Stimulated activated CD8-positive, alpha-beta memory T cell treated with anti-CD3 and anti-CD28 coated beads, Interleukin-12 subunit alpha, Interleukin-12 subunit beta, amount 100 ng/mL, for 24 hours (primary cell): ENCODE data around the gene PDSS1.
"Not testable (repeated sequence)": the region's sequence is repeated elsewhere in the genome, so short reads cannot be mapped to it uniquely, and the experiment has no call there.

Experiments used
- DNase-seq: peaks from one replicate; pipeline ENCODE4 v3.0.0-alpha.2; 2020; ENCODE audit errors: extremely low read depth

Gene PDSS1, protein sequence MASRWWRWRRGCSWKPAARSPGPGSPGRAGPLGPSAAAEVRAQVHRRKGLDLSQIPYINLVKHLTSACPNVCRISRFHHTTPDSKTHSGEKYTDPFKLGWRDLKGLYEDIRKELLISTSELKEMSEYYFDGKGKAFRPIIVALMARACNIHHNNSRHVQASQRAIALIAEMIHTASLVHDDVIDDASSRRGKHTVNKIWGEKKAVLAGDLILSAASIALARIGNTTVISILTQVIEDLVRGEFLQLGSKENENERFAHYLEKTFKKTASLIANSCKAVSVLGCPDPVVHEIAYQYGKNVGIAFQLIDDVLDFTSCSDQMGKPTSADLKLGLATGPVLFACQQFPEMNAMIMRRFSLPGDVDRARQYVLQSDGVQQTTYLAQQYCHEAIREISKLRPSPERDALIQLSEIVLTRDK

DNA sequence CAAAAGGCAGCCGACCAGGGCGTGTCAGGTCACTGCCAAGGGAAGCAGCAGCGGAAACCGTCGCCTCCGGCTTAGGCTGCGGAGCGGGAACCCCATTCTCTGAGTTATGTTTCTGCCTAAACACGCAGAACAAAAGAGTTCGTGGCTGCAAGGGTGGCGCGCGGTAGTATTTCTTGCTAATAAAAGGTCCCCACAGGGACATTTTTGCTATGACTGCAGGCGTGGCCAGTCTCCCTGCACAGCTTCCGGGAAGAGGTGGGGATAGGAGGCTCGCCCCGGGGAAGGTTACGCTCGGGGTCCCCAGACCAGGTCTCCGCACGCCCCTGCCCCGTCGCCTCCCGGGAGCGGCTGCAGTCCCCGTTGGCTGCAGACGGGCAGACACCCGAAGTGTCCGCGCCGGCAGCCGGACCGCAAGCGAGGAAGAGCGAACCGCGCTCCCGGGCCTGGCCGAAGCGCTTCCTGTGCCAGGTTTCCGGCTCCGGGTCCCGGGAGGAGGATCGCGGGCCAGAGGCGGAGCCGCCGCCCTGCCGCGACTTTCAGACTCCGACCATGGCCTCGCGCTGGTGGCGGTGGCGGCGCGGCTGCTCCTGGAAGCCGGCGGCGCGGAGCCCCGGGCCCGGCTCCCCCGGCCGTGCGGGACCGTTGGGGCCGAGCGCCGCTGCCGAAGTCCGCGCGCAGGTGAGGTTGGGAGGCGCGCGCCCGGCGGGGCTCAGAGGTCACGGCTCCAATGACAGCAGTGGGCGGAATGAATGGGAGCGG is at the start of gene PDSS1:
PDSS1 (plus strand) TSS at position 539 of the 759 bp plus-strand sequence; CDS start at position 550, 11 bp downstream.
- peak; percentile 43 for DNase-seq

DNA sequence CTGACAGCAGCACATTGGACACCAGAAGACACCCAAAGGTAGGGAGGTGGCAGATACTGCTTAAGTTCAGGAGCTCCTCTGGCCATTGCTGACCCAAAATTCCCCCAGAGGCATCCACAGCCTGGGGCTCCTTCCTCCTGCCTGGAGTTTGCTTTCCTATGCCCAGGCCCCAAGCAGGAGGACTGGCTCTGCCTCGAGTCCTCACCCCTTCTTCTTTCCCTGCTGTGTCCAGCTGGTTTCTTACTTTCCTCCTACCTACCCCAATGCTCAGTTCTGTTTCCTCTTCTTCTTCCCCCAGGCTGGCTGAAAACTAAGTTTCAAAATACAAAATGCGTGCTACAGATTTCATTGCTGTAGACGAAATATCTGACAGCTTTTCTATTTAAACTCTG is 49.3 kb upstream of the PDSS1 start:
- not testable (repeated sequence) for DNase-seq

DNA sequence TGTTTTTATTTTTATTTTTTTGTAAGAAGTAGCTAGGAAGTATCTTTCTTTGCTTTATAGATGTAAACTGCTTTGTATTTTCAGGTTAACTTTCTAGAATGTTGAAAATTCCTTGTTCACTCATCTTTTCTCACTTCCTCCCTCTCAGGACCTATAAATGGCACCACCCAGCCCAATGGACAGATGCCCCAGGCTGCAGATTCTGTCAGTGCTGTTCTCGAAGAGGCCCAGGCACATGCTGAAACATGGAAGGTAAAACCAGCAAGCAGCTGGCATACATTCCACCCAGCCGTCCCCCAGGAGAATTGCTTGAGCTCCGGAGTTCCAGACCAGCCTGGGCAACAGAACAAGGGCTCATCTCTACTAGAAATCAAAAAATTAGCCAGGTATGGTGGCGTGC is 47.1 kb upstream of the PDSS1 start:
- DNase-seq, result no peak

DNA sequence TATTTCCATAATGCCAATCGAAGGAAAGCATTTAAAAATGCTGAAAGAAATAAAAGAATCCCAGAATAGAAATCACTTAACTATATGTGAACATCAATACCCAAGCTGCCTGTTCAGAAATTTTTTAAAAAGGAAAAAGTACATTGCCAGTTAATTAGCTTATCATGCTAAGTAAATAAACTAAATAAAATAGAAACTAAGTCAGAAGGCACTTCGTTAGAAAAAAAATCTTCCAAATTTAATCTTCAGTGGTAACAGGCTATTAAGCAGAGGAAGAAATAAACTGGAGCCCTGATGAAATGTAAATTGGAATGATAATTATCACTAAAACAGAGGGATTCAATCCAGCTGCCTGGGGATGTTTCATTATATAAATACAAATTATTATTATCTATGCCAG is 46.0 kb upstream of the PDSS1 start:
- DNase-seq, result not testable (repeated sequence)

DNA sequence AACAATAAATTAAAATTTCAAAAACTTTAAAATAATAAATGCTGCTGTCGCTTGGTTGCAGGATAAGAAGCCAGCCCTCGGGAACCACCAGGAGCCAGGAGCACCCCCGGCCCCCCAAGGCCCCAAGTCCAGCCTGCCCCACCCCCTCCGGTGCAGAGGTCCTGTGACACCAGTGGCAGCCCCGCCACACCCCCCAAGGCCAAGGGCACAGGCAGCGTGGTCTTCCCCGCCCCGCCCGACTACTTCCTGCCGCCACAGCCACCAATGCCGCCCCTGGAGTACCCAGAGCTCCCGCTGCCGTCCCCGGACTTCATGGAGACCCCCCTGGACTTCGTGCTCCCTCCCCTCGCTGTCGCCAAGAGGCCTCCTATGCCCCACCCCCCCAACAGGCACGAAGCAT is 44.5 kb upstream of the PDSS1 start:
- DNase-seq, result no peak

DNA sequence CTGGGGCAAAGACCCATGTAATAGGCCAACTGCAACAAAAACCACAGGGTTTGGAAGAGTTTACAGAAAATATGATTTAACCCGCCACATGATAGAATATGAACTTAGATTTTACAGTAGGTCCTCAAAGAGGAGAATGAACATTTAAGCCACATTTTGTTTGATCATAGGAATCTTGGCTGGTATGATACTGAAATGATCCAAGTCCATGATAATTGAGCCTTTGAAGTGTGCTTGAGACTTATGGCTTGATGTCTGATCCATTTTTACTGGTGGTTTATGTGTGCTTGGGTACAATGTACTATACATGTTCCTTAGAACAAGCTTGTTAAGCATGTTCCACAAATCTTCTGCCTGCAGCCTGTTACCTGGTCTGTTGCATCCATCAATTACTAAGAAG is 41.8 kb upstream of the PDSS1 start:
- no peak for DNase-seq

DNA sequence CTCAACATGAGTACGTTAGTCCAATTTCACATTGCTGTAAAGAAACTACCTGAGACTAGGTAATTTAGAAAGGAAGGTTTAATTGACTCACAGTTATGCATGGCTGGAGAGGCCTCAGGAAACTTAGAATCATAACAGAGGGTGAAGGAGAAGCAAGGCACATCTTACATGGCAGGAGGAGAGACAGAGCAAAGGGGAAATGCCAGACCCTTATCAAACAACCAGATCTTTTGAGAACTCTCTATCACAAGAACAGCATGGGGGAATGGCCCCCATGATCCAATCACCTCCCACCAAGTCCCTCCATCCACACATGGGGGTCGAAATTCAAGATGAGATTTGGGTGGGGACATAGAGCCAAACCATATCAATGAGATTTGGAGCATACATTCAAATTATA is 34.6 kb upstream of the PDSS1 start:
- no peak for DNase-seq

DNA sequence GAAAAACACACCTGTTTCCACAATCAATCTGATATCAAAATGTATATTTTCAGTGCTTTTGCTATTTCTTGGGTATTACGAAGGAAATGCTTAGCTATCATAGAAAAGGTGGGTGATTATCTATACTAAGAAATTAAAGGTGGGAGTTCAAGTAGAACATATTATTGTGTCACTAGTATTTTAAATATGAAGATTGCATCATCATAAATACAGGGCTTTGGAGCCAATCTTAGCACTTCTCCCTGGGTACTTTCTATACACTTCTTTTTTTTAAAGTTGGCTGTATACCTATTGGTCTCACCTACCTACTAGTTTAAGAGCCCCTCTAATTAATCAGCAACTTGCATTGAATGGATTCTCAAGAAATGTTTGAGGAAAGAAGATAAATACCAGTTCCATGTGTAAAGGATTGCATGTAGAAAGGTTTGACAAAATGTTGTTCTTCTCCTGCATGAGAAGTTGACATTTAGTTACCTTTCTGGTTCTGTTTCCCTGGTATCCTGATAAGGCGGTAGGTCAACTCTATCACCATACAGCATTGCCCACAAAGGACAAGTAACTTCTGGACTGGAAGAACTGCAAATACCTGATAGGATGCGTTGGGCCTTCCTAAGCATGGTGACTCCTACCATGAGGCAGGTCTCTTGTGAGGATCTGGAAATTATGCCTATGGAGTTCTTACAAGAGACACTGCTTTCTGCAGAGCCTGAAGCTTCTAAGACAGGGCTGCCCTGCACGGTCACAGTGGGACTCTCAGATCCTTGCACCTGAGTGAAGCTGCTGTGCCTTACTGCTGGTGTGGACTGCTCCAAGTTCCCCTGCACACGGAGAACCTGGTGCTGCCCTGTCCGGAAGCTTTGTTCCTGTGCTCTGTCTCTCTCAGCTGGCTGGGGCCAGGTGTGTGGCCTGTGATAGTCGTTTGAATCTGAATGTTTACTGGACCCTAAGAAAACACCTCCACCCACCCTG is 32.1 kb upstream of the PDSS1 start:
- no peak for DNase-seq

DNA sequence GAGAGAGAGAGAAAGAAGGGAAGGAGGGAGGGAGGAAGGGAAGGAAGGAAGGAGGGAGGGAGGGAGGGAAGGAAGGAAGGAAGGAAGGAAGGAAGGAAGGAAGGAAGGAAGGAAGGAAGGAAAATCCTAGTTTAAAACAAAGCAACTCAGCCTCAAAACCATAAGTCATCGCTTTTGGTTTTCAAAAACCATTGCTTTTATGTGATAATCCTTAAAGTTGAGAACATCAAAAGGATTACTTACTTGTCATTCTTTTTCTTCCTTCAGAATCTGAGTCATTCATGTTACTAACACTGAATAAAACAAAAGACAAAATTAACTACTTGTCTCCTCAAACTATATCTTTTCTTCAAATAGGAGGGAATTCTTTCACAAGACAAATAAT is 21.6 kb upstream of the PDSS1 start:
- DNase-seq, result no peak

DNA sequence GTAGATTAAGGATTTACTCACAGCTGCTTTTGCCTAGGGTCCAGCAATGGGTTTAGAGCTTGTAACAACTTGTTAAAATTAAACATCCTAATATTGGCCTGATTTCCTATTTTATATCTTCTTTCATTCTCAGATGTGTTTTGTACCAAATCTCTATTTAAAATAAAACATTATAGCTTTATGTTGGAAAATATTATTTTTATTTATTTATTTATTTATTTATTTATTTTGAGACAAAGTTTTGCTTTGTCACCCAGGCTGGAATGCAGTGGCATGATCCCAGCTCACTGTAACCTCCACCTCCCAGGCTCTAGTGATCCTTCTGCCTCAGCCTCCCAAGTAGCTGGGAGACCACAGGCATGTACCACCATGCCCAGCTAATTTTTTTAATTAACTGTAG is 17.9 kb upstream of the PDSS1 start:
- no peak for DNase-seq

DNA sequence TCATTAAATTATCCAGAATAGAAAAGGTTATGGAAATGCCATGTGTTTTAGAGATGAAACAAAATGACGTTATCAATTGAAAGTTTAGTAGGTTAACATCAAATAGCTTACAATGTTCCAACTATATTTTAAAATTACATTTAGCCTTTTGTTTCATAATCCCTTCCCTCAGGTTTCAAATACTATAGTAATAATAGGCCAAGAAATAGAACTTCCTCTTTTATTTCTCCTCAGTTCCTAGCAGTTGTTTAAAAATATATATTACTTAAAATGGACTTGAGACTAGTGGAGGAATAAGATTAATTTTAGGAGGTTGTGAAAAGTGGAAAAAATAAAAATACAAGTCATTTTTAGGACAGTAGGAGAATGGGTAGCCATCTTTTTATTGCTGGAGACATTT is 16.4 kb upstream of the PDSS1 start:
- DNase-seq, result no peak

DNA sequence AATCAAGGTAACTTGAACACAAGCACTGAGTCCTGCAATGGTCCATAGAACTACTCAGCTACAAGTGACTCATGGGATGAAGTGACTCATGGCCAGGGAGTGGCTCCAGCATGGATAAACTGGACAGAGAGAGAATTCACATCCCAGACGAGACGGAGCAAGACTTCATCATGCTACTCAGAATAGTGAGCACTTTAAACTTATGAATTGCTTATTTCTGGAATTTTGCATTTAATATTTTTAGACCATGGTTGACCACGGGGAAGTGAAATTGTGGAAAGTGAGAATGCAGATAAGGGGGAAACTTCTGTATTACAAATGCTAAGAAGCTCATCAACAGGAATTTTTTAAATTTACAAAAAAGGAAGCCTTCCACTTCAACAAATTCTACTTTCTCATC is 15.5 kb upstream of the PDSS1 start:
- DNase-seq, result not testable (repeated sequence)

DNA sequence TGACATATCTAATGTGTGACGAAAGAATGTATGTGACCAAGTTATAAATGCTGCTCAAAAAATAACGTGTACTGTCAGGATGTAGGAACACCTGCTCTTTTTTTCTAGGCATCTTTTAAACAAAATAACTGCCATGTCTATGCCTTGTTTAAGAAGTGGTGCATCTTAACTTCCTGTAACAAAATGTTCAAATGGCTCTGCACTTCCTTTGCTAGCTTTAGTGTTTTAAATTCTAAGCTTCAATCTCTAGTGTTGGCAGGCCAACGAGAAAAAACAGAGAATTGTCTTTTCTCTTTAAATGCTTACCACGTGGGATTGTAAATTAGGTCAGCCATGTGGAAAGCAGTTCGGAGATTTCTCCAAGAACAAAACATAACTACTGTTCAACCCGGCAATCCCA is 14.6 kb upstream of the PDSS1 start:
- DNase-seq, result no peak

DNA sequence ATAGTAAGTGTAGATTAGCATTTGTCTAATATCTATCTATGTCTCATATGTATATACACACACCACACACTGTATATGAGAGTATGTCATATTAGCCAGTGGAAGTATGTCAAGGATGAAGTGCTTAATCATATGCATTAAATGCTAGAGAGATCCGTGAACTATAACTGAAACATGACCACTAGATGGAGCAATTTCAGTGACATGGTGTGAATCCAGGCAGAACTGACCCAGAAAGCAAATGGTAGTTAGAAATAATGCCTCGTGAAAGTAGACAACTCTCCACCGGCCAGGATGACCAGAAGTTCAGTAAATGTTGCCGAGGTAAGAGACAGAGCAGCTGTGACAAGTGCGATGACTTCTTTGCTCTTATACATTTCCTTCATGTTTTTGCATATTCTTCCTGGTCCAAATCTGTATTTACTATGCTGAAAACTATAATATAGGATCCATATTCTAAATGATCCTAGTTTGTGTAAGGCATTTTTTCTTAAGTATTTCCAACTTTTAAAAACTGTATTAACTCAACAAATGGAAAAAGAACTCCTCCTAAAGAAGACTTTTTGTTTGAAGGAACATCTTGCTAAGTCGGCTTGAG is 12.7 kb upstream of the PDSS1 start:
- not testable (repeated sequence) for DNase-seq

DNA sequence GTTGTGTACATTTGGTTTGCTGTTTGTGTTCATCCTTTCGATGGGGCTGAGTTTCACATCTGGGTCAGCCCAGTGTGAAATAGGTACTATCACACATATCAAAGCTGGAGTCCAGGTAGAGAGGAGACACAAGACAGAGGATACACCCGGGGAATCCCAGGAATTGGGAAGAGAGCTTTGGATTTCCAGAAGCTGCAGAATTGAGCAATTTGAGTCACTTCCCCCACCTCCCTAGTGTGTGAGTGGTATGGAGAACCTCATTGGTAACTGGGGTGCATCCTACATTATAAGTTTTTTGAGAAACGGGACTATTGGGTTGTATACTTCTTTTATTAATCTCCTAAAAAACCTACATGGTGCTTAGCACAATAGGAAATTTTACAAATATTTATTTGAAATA is 12.1 kb upstream of the PDSS1 start:
- no peak for DNase-seq

DNA sequence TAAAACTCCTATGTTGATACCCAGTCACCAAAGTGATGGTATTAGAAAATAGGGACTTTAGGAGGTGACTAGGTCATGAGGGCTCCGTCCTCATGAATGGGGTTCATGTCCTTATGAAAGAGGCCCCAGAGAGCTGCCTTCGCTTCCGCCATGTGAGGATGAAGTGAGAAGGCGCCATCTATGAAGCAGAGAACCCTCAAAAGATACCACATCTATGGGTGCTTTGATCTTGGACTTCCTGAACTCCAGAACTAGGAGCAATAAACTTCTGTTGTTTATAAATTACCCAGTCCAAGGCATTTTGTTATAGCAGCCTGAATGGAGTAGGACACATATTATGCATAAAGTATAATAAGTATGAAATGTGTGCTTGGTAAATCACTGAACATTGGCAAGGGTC is 8.1 kb upstream of the PDSS1 start:
- no peak for DNase-seq

DNA sequence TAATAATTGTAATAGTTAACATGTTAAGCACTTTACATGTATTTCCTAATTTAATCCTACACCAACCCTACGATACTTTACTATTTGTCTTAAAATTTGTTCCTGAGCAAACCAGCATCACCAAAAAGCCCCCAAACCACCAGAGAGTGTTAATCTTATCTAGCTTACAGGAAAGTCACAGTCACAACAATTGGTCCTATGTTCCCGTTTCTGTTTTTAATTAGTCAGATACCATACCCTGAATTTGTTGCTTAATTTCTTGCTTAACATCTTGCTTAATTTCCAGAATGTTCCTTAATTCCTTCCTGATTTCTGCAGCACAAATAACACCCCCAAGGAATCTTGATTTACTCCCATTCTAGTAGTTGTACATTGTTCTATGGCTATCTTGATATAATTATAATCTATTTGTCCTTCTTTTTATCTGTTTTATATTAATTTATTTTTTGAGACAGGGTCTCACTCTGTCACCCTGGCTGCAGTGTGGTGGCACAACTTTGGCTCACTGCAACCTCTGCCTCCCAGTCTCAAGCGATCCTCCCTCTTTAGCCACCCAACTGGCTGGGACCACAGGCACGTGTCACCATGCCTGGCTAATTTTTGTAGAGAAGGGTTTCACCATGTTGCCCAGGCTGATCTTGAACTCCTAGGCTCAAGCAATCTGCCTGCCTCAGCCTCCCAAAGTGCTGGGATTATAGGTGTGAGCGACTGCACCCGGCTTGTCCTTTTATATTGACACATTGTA is 6.6 kb upstream of the PDSS1 start:
- DNase-seq, result no peak

DNA sequence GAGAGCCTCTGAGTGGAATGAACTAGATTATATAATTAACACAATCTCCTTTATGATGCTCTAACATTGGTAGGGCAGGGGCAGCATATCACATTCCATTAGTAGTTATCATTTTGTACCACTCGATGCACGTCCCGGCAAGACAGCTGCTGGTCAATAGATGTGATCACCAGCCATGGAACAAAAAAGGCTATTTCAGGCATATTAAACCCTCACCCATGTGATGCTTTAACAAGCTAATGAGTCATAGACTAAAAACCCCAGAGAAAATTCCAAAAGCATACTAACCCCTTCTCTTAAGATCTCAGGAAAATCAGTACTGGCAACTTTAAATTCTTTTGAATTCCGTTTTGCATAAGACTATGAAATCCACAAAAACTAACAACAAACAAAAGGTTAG is 3.0 kb upstream of the PDSS1 start:
- DNase-seq, result not testable (repeated sequence)

DNA sequence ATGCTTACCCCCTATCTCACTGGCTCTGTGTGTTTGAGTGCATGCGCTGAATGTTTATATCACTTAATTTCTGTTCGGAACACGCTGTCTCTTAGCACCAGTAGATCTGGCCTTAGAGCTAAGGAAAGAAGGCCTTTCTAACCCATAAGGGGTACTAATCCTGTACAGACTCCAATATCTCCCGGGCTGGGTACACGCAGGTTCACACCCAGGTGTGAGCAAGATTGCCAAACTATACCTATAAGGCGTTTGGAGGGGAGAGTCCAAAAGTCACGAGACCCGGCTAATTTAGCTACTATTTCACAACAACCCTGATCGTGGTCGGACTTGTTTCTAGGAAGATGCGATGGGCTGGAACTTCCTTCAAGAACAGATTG is 727 bp upstream of the PDSS1 start:
- no peak for DNase-seq

DNA sequence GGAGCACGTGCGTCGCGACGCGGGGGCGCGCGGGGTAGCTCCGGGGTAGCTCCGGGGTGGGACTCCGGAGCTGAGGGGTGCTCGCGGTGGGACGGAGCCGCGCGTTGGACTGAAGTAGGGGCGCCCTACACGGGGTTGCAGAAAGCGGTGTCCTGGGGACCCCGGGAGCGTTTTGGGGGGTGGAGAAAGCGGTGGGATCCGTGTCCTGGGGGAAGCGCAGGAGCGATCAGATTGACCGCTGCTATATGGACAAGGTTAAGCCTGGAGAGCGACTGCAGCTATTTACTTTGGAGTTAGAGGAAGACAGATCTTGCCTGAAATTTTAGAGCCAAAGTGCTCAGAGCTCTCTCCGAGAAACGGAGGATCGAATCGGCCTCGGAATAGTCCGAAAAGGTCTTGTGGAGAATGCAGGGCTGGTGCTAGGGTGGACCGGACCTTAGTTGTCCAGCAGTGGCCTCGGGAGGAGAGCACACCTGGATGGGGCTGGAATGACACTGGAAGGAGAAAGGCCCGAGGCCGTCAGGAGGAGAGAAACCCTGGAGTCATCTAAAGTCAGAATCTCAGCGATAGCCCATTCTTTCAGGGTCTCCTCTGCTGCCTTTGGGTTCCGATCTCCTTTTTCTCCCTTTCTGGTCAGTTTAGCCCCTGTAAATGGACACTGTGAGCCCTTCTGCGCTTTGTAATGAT is 564 bp downstream of the PDSS1 start:
- DNase-seq, result no peak
